Coronary artery (tissue), 2 donors: ENCODE results near the gene WBP1.
A peak's percentile ranks its signal among the peaks of the same experiment; 100 is the strongest.
"Not testable (repeated sequence)": the region's sequence is repeated elsewhere in the genome, so short reads cannot be mapped to it uniquely, and the experiment has no call there.

Experiments used
- DNase-seq: peaks from one replicate; pipeline ENCODE4 v3.0.0-alpha.2; 2017; ENCODE audit warnings: low spot score
- H3K27ac ChIP-seq, 2 donors: fragments of 200-600 bp; sonication (generic); one replicate each; pipeline ENCODE4 v1.5.1; 2016 to 2019
- H3K4me3 ChIP-seq: fragments of 200-600 bp; sonication (generic); 2 replicates; pipeline ENCODE4 v1.5.1; 2016; ENCODE audit warnings: mild to moderate bottlenecking, moderate library complexity
- TF ChIP-seq, protein P1 (sequence below): fragments of 200-600 bp; sonication (generic); IDR thresholded peaks from one replicate; pipeline ENCODE4 v1.5.1; 2019; ENCODE audit warnings: antibody characterized with exemption

Gene WBP1

DNA sequence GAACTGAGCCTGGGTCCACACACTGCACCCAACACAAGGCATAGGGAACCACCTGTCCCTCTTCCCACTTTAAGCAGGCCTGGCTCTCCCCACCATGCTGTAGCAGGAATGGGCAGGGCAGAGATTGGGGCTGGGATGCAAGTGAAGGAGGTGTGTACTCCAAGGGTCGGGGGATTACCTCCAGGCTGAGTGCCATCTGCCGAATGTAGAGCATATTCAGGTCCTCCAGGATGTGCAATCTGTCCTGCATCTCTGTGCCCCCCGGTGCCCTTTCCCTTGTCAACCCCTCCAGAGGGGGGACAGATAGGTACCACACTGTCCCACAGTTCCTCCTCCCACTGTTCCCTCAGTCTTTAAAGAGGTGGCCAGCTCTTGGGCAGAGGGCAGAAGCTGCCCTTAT is 18.9 kb upstream of the WBP1 start:
- H3K4me3 ChIP-seq: peak overlapping the region; percentile 77
- TF ChIP-seq, protein P1, sequence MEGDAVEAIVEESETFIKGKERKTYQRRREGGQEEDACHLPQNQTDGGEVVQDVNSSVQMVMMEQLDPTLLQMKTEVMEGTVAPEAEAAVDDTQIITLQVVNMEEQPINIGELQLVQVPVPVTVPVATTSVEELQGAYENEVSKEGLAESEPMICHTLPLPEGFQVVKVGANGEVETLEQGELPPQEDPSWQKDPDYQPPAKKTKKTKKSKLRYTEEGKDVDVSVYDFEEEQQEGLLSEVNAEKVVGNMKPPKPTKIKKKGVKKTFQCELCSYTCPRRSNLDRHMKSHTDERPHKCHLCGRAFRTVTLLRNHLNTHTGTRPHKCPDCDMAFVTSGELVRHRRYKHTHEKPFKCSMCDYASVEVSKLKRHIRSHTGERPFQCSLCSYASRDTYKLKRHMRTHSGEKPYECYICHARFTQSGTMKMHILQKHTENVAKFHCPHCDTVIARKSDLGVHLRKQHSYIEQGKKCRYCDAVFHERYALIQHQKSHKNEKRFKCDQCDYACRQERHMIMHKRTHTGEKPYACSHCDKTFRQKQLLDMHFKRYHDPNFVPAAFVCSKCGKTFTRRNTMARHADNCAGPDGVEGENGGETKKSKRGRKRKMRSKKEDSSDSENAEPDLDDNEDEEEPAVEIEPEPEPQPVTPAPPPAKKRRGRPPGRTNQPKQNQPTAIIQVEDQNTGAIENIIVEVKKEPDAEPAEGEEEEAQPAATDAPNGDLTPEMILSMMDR: no peak
- H3K27ac ChIP-seq: peak overlapping the region; percentile 50 to 86
- DNase-seq: no peak

DNA sequence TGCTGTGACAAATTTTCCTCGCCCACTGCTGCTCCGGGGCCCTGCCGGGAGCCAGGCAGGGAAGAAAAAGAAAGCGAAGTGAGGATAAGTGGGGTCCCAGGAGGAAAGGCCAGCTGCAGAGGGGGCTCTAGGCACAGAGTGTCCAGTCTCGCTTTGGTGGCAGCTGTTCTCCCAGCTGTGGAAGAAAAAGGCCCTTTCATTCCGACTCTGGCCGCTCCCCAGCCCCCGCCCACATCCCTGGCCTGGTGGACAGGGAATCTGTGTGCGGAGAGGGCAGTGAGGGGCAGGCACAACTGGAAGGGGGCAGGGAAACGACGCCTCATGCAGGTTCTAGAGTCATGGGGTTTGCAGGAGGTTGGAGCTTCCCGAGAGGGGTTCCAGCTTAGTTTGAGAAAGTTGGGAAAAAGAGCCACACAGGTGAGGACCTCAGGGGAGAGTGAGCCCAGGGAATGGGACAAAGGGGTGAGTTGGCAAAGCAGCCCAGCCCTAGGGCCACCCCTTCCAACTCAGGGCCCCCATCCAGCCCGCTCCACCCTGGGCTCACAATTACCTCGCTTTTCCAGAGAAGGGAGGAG is 18.3 kb upstream of the WBP1 start:
- no peak for DNase-seq
- Histone ChIP-seq H3K27ac (peak overlapping the region; percentile 50 to 86), H3K4me3 (peak overlapping the region; percentile 77)
- TF ChIP-seq, protein P1: no peak

- H3K27ac ChIP-seq: peak overlapping the region; percentile 50 to 86
- TF ChIP-seq, protein P1: no peak
- DNase-seq: peak; percentile 91
- peak overlapping the region; percentile 77 for H3K4me3 ChIP-seq
These were observed 17.7 kb upstream of the WBP1 start for GRCh38 chr2:74440378-74441169.

DNA sequence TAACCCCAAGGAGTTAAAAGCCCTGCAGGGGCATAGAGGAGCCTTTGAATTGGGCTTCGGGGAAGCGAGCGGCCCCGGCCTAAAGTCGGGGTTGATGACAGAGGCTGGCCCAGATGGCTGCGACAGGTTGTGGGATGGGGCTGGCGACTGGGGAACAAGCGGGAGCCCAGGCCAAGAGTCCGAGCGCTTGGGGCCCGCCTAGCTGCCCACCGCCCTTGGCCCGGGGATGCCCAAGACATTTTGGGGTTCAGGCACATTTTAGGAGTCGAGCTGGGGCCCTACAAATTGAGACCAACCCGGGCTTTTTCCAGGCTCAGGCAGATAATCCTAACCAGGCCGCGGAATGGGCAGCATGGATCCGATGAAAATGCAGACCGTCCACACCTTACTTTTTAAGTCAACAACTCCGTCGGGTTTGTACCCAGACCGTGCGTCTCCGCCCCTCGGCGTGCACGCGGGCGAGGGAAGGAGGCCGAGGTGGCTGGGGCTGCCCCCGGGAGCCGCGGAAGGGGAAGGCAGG is 17.0 kb upstream of the WBP1 start:
- TF ChIP-seq, protein P1: no peak
- peak overlapping the region; percentile 77 for H3K4me3 ChIP-seq
- peak overlapping the region; percentile 50 to 86 for H3K27ac ChIP-seq
- no peak for DNase-seq

GRCh38 chr2:74441690-74442482 is 16.4 kb upstream of the WBP1 start, which contains the start of gene RTKN:
TSS of gene RTKN (minus strand) at chr2:74441937. CDS start at chr2:74441816, 121 bp downstream.
- Histone ChIP-seq H3K4me3 (peak within 1 kb of the TSS; percentile 77), H3K27ac (peak within 1 kb of the TSS; percentile 50 to 86)
- TF ChIP-seq, protein P1: no peak
- no peak for DNase-seq

DNA sequence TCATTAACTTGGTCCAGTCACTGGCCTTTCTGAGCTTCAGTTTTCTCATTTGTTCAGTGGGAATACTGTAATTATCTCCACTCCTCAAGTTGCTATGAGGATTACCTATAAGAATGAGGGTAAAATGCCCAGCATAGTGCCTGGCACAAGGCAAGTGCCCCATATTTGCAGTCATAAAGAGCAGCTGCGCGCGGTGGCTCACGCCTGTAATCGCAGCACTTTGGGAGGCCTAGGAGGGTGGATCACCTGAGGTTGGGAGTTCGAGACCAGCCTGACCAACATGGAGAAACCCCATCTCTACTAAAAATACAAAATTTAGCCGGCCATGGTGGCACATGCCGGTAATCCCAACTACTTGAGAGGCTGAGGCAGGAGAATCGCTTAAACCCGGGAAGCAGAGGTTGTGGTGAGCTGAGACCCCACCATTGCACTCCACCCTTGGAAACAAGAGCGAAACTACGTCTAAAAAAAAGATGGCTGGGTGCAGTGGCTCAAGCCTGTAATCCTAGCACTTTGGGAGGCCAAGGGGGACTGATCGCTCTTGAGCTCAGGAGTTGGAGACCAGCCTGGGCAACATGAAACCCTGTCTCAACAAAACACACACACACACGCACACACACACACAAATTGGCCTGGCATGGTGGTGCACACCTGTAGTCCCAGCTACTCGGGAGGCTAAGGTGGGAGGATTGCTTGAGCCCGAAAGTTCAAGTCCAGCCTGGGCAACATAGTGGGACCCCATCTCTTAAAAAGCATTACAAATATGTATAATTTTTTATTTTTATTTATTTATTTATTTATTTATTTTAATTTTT is 15.5 kb upstream of the WBP1 start:
- H3K27ac ChIP-seq, DNase-seq: not testable (repeated sequence)
- H3K4me3 ChIP-seq: peak overlapping the region; percentile 77
